ENCODE results near the gene ATP6V0E2. TPM values are rescaled to one million over a fixed set of nuclear protein-coding genes. Genes with fewer than 3 reads are reported as not detected.

The ATP6V0E2 gene
- total RNA-seq, 1 experiment from 2014 or later, result 25.5 TPM

GRCh38 chr7:149846436-149847046 is 27.2 kb upstream of the ATP6V0E2 start:
- DNase-seq (ENCODE audit: low read depth, low spot score) (no peak), ATAC-seq (no peak)
- POLR2A ChIA-PET, result no interaction called here
- no peak overlapping the region for H3K27ac ChIP-seq (ENCODE audit: low read depth, low read length)
- H3K79me2 ChIP-seq (ENCODE audit: insufficient read depth, low read length), result no peaks in the 10 kb centered on the region
- TF ChIP-seq CBX3 (IDR thresholded peaks at IDR 0.05; ENCODE audit: low read depth) (no peak), REST (IDR thresholded peaks at IDR 0.05; ENCODE audit: low read depth) (no peak), ELF1 (IDR thresholded peaks at IDR 0.05; ENCODE audit: borderline replicate concordance, low read depth) (no peak), SP1 (IDR thresholded peaks at IDR 0.05; ENCODE audit: low read depth) (no peak), ZNF274 (IDR thresholded peaks at IDR 0.05; ENCODE audit: low read depth, low read length) (no peak), YY1 (IDR thresholded peaks at IDR 0.05; ENCODE audit: extremely low read depth, insufficient replicate concordance, low read depth, low read length) (no peak), JUND (IDR thresholded peaks at IDR 0.05) (no peak), CEBPB (IDR thresholded peaks at IDR 0.05; ENCODE audit: low read depth) (no peak), ZFX (IDR thresholded peaks at IDR 0.05) (no peak), TCF7L2 (IDR thresholded peaks at IDR 0.05; ENCODE audit: borderline replicate concordance, extremely low read depth, insufficient read depth, insufficient read length) (no peak), EZH2 (IDR thresholded peaks at IDR 0.05) (no peak), POLR2AphosphoS5 (IDR thresholded peaks at IDR 0.05; ENCODE audit: low read depth, low read length) (no peak), SRF (IDR thresholded peaks at IDR 0.05; ENCODE audit: low read depth) (no peak), FOSL1 (IDR thresholded peaks at IDR 0.05; ENCODE audit: low read depth) (no peak), EZH2phosphoT487 (IDR thresholded peaks at IDR 0.05; ENCODE audit: borderline replicate concordance) (no peak), POLR2A (IDR thresholded peaks at IDR 0.05; ENCODE audit: borderline replicate concordance, extremely low read depth, insufficient read depth, insufficient read length) (no peak)
- TF ChIP-seq, protein P1, sequence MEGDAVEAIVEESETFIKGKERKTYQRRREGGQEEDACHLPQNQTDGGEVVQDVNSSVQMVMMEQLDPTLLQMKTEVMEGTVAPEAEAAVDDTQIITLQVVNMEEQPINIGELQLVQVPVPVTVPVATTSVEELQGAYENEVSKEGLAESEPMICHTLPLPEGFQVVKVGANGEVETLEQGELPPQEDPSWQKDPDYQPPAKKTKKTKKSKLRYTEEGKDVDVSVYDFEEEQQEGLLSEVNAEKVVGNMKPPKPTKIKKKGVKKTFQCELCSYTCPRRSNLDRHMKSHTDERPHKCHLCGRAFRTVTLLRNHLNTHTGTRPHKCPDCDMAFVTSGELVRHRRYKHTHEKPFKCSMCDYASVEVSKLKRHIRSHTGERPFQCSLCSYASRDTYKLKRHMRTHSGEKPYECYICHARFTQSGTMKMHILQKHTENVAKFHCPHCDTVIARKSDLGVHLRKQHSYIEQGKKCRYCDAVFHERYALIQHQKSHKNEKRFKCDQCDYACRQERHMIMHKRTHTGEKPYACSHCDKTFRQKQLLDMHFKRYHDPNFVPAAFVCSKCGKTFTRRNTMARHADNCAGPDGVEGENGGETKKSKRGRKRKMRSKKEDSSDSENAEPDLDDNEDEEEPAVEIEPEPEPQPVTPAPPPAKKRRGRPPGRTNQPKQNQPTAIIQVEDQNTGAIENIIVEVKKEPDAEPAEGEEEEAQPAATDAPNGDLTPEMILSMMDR (IDR thresholded peaks at IDR 0.05 in 2 of 3, conservative IDR thresholded peaks at IDR 0.05 in 1 of 3; ENCODE audit: borderline replicate concordance in 1 of 3, insufficient read depth in 1 of 3, low read depth in 2 of 3, low read length in 2 of 3), result no peak
- TF ChIP-seq, protein P2, sequence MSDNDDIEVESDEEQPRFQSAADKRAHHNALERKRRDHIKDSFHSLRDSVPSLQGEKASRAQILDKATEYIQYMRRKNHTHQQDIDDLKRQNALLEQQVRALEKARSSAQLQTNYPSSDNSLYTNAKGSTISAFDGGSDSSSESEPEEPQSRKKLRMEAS (IDR thresholded peaks at IDR 0.05), result no peak
- TF ChIP-seq, protein P3, sequence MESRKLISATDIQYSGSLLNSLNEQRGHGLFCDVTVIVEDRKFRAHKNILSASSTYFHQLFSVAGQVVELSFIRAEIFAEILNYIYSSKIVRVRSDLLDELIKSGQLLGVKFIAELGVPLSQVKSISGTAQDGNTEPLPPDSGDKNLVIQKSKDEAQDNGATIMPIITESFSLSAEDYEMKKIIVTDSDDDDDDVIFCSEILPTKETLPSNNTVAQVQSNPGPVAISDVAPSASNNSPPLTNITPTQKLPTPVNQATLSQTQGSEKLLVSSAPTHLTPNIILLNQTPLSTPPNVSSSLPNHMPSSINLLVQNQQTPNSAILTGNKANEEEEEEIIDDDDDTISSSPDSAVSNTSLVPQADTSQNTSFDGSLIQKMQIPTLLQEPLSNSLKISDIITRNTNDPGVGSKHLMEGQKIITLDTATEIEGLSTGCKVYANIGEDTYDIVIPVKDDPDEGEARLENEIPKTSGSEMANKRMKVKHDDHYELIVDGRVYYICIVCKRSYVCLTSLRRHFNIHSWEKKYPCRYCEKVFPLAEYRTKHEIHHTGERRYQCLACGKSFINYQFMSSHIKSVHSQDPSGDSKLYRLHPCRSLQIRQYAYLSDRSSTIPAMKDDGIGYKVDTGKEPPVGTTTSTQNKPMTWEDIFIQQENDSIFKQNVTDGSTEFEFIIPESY (IDR thresholded peaks at IDR 0.05; ENCODE audit: extremely low read depth, insufficient replicate concordance, low read length), result no peak
- TF ChIP-seq, protein P4, sequence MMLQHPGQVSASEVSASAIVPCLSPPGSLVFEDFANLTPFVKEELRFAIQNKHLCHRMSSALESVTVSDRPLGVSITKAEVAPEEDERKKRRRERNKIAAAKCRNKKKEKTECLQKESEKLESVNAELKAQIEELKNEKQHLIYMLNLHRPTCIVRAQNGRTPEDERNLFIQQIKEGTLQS (IDR thresholded peaks at IDR 0.05), result no peak
- no TSS peak for BruUV-seq (replicated peaks)
- no peaks in the 10 kb centered on the region for H3K9me3 ChIP-seq (ENCODE audit: control insufficient read depth in 1 of 2, insufficient read depth in 1 of 2, low read depth in 1 of 2, low read length in 2 of 2)
- no peak overlapping the region for H3K4me3 ChIP-seq (replicated peaks in 1 of 2; ENCODE audit: low read depth in 1 of 2, low read length in 2 of 2)
- no peak overlapping the region for H3K9ac ChIP-seq (ENCODE audit: low read length)
- no peaks in the 10 kb centered on the region for H4K20me1 ChIP-seq (ENCODE audit: insufficient read depth)
- no peaks in the 10 kb centered on the region for H3K9me2 ChIP-seq (ENCODE audit: insufficient read depth)
- no peaks in the 10 kb centered on the region for H3K4me1 ChIP-seq (ENCODE audit: control insufficient read depth in 1 of 2, insufficient read depth in 2 of 2, low read length in 2 of 2)
- CTCF ChIA-PET, result no interaction called here
- no peak overlapping the region for H3K4me2 ChIP-seq (ENCODE audit: low read length)
- H3K36me3 ChIP-seq (ENCODE audit: control insufficient read depth in 1 of 2, insufficient read depth in 2 of 2, low read length in 2 of 2), result no peaks in the 10 kb centered on the region
- no peaks in the 10 kb centered on the region for H3K27me3 ChIP-seq (ENCODE audit: insufficient read depth, low read length)
- RAD21 ChIA-PET (ENCODE audit: low non-redundant PET in 1 of 2, low total read pairs in 2 of 2, uncharacterized antibody in 2 of 2, unreplicated experiment in 2 of 2), result no interaction called here
- intact Hi-C loops (cut with micrococcal nuclease), result no loop called here
- no peak overlapping the region for H2AFZ ChIP-seq (ENCODE audit: low read depth, low read length, poor library complexity, severe bottlenecking)
